Stimulated activated memory B cell treated with anti-CD40 and anti-IgM and Interleukin-4, amounts not matched to agents 10 μg/mL and 1 μg/mL and 100 μg/mL, for 72 hours (primary cell): Measurements from ENCODE around the gene DYNC2I2.
A peak's percentile ranks its signal among the peaks of the same experiment; 100 is the strongest.
"Not testable (repeated sequence)": the region's sequence is repeated elsewhere in the genome, so short reads cannot be mapped to it uniquely, and the experiment has no call there.

Source experiments
- ATAC-seq: fragments of 150-1000 bp; cut with Tn5 transposase; 2 replicates; pipeline ENCODE4 v1.10.0; 2021
- H3K27ac Mint-ChIP-seq: one replicate; pipeline ENCODE4 v1.8.0; 2022; ENCODE audit warnings: mild to moderate bottlenecking, mixed read lengths
- H3K27me3 Mint-ChIP-seq: one replicate; pipeline ENCODE4 v1.8.0; 2022; ENCODE audit warnings: mixed read lengths
- H3K36me3 Mint-ChIP-seq: one replicate; pipeline ENCODE4 v1.8.0; 2022; ENCODE audit warnings: mixed read lengths
- H3K4me1 Mint-ChIP-seq: one replicate; pipeline ENCODE4 v1.8.0; 2022; ENCODE audit warnings: mixed read lengths
- H3K4me3 Mint-ChIP-seq: one replicate; pipeline ENCODE4 v1.8.0; 2022; ENCODE audit warnings: mild to moderate bottlenecking, moderate library complexity, mixed read lengths
- H3K9me3 Mint-ChIP-seq: one replicate; pipeline ENCODE4 v1.8.0; 2022; ENCODE audit warnings: mixed read lengths

DYNC2I2 gene

DNA sequence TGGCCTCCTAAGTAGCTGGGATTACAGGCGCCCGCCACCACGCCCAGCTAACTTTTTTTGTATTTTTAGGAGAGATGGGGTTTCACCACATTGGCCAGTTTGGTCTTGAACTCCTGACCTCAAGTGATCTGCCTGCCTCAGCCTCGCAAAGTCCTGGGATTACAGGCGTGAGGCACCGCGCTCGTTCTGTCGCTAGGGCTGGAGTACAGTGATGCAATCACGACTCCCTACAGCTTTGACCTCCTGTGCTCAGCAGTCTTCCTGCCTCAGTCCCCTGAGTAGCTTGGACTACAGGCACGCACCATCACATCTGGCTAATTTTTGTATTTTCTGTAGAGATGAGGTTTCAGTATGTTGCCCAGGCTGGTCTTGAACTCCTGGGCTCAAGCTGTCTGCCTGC lies 69.7 kb downstream of the DYNC2I2 start:
- not testable (repeated sequence) for H3K4me3 Mint-ChIP-seq, H3K9me3 Mint-ChIP-seq, H3K27me3 Mint-ChIP-seq, H3K4me1 Mint-ChIP-seq, ATAC-seq
- peak overlapping the region; percentile 51 for H3K27ac Mint-ChIP-seq
- H3K36me3 Mint-ChIP-seq: peaks cover 75% of the 10 kb centered on the region

DNA sequence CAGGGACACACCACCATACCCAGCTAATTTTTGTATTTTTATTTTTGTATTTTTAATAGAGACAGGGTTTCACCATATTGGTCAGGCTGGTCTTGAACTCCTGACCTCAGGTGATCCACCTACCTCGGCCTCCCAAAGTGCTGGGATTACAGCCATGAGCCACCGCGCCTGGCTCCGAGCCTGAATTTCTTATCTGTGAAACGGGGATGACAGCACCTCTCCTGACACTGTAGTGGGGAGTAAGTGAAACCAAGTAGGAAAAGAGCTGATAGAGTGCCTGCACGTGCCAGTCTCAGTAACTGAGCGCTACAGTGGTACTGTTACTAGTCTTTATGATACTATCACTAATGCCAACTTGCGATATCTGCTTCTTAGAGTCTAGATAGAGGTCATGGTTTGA lies 71.5 kb downstream of the DYNC2I2 start:
- not testable (repeated sequence) for H3K4me1 Mint-ChIP-seq

More for the DNA sequence above, 71.5 kb downstream of the DYNC2I2 start:
- H3K9me3 Mint-ChIP-seq, H3K4me3 Mint-ChIP-seq, ATAC-seq, H3K27me3 Mint-ChIP-seq, H3K27ac Mint-ChIP-seq: not testable (repeated sequence)
- H3K36me3 Mint-ChIP-seq: peaks cover 66% of the 10 kb centered on the region
